ENCODE results near the gene FDX2.
"Not testable (repeated sequence)": the region's sequence is repeated elsewhere in the genome, so short reads cannot be mapped to it uniquely, and the experiment has no call there.

The FDX2 gene

GRCh38 chr19:10343495-10343894 lies 27.7 kb upstream of the FDX2 start:
- no peak for TF ChIP-seq CTCF (IDR thresholded peaks at IDR 0.05; ENCODE audit: insufficient read depth, low read length, missing control alignments)
- no peak for DNase-seq (ENCODE audit: low read depth, low spot score)
- no peak overlapping the region for H3K4me3 ChIP-seq (ENCODE audit: low read depth, low read length)
- POLR2A ChIA-PET, result interaction anchor here (0.6 to 1.1 kb wide), 3 partner anchors 10 to 504 kb away, joined by 3 to 5 read pairs (median 3); no protein-coding TSS in a partner anchor
- CTCF ChIA-PET, result interaction anchor here (1.1 to 1.9 kb wide), 3 partner anchors 44 to 84 kb away, joined by 3 to 8 read pairs (median 4); no protein-coding TSS in a partner anchor

GRCh38 chr19:10339977-10340376 lies 24.2 kb upstream of the FDX2 start:
- no peak for DNase-seq (ENCODE audit: low read depth, low spot score)
- no peak overlapping the region for H3K4me3 ChIP-seq (ENCODE audit: low read depth, low read length)
- ChIA-PET POLR2A (no interaction called here), CTCF (no interaction called here)
- TF ChIP-seq CTCF (IDR thresholded peaks at IDR 0.05; ENCODE audit: insufficient read depth, low read length, missing control alignments), result no peak

DNA sequence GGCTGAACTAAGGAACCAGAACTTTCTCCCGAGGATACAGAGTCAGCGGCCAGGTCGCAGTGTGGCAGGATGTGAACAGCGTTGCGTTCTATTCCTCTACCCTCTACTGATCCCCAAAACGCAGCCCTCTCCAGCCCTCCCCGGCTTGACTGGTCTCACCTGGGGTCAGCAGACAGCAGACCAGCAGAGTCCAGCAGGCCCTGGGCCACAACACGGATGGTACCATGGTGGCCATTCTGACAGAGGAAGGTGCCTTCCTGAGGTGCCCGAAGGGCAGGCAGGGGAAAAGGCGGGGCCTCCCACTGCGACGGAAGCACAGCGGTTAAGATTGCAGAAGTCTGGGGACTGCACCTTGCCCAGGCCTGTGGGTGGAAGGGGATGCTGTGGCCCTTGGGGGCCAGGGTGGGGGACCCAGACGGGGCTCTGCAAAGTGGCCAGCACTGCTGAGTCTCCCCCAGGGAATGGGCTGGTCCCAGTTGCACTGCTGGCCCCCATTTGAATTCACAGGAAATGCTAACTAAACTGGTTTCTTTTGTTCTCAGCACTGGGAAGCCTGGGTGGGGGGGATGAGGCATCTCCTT lies 23.7 kb upstream of the FDX2 start, which contains the start of gene ICAM3:
Gene ICAM3 (minus strand): TSS at position 245 of the 581 bp plus-strand sequence. CDS start 10 bp downstream, at position 235.
- no peak for TF ChIP-seq CTCF (IDR thresholded peaks at IDR 0.05; ENCODE audit: insufficient read depth, low read length, missing control alignments)
- no peak within 1 kb of the TSS for H3K4me3 ChIP-seq (ENCODE audit: low read depth, low read length)
- ChIA-PET CTCF (no interaction called here), POLR2A (no interaction called here)
- no peak for DNase-seq (ENCODE audit: low read depth, low spot score)

- ChIA-PET CTCF (no interaction called here), POLR2A (no interaction called here)
- DNase-seq (ENCODE audit: low read depth, low spot score), result no peak
- no peak overlapping the region for H3K4me3 ChIP-seq (ENCODE audit: low read depth, low read length)
- no peak for TF ChIP-seq CTCF (IDR thresholded peaks at IDR 0.05; ENCODE audit: insufficient read depth, low read length, missing control alignments)
Measured at GRCh38 chr19:10338940-10339339, 23.1 kb upstream of the FDX2 start.

DNA sequence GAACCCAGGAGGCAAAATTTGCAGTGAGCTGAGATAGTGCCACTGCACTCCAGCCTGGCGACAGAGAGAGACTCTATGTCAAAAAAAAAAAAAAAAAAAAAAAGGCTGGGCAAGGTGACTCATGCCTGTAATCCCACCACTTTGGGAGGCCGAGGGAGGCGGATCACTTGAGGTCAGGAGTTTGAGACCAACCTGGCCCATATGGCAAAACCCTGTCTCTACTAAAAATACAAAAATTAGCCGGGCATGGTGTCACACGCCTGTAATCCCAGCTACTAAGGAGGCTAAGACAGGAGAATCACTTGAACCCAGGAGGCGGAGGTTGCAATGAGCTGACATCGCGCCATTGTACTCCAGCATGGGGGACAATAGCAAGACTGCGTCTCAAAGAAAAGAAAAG lies 20.9 kb upstream of the FDX2 start:
- DNase-seq (ENCODE audit: low read depth, low spot score); POLR2A ChIA-PET; H3K4me3 ChIP-seq (ENCODE audit: low read depth, low read length): not testable (repeated sequence)
- CTCF ChIA-PET, result interaction anchor here (0.9 kb wide), 1 partner anchor 52 kb away, joined by 3 read pairs; no protein-coding TSS in a partner anchor

GRCh38 chr19:10335352-10335985 lies 19.7 kb upstream of the FDX2 start:
- TF ChIP-seq CTCF (IDR thresholded peaks at IDR 0.05; ENCODE audit: insufficient read depth, low read length, missing control alignments), result no peak
- DNase-seq (ENCODE audit: low read depth, low spot score), result no peak
- peak overlapping the region; percentile 87 for H3K4me3 ChIP-seq (ENCODE audit: low read depth, low read length)
- POLR2A ChIA-PET, result interaction anchor here (1.5 to 2.3 kb wide), 2 partner anchors 44 to 77 kb away, joined by 3 to 10 read pairs; no protein-coding TSS in a partner anchor
- CTCF ChIA-PET, result interaction anchor here (1.3 to 4.4 kb wide), 4 partner anchors 11 to 76 kb away, joined by 4 to 24 read pairs (median 16); partner anchors contain the start of gene ICAM1

Data from AG04449 (cell line).